ENCODE results near the gene CCNI2. TPM values are rescaled to one million over a fixed set of nuclear protein-coding genes. Genes with fewer than 3 reads are reported as not detected.

The CCNI2 gene
- polyA plus RNA-seq, 1 donor (not counting 4 experiments of a cell fraction or from before 2014, with no cell fraction given) = not detected

- DNase-seq (ENCODE audit: low read depth, low spot score) (no peak), FAIRE-seq (no peak)
- Histone ChIP-seq H3K27me3 (ENCODE audit: control insufficient read depth, extremely low read depth, insufficient read depth, low read length) (no peaks in the 10 kb centered on the region), H3K4me1 (ENCODE audit: control insufficient read depth, extremely low read depth, insufficient read depth, low read length) (no peaks in the 10 kb centered on the region), H4K20me1 (ENCODE audit: control insufficient read depth, extremely low read depth, insufficient read depth, low read length) (no peaks in the 10 kb centered on the region), H3K36me3 (ENCODE audit: control insufficient read depth in 2 of 2, extremely low read depth in 1 of 2, insufficient read depth in 2 of 2, low read length in 2 of 2) (peaks cover 32 to 35% of the 10 kb centered on the region in 2 experiments), H2AFZ (ENCODE audit: control insufficient read depth, low read length) (no peak overlapping the region), H3K9ac (ENCODE audit: control insufficient read depth, extremely low read depth, insufficient read depth, low read length) (no peak overlapping the region), H3K9me1 (ENCODE audit: control insufficient read depth, extremely low read depth, insufficient read depth, low read length) (no peaks in the 10 kb centered on the region), H3K9me3 (ENCODE audit: control insufficient read depth, low read depth, low read length) (no peaks in the 10 kb centered on the region), H3K27ac (ENCODE audit: control insufficient read depth, insufficient read depth, low read length) (no peak overlapping the region), H3K4me2 (ENCODE audit: control insufficient read depth, extremely low read depth, insufficient read depth, low read depth, low read length) (no peak overlapping the region), H3K79me2 (ENCODE audit: control insufficient read depth, insufficient read depth, low read length) (peaks cover 8% of the 10 kb centered on the region), H3K4me3 (ENCODE audit: control insufficient read depth in 2 of 3, extremely low read depth in 1 of 3, insufficient read depth in 2 of 3, low read depth in 1 of 3, low read length in 3 of 3) (no peak overlapping the region)
- dilution Hi-C loops (cut with MboI; ENCODE audit: extremely low pct_ligation_motif_present, low sequenced_read_pairs) = no loop called here
- TF ChIP-seq CTCF (optimal IDR thresholded peaks at IDR 0.05 in 1 of 3, IDR thresholded peaks at IDR 0.05 in 1 of 3, conservative IDR thresholded peaks at IDR 0.05 in 1 of 3; ENCODE audit: extremely low read depth in 1 of 3, insufficient read depth in 2 of 3, low read length in 3 of 3) (no peak), EZH2 (IDR thresholded peaks at IDR 0.05; ENCODE audit: low read length) (no peak)
Measured at GRCh38 chr5:132763181-132764036, 16.2 kb downstream of the CCNI2 start.

GRCh38 chr5:132764051-132764450, 16.8 kb downstream of the CCNI2 start:
- Histone ChIP-seq H3K9me1 (ENCODE audit: control insufficient read depth, extremely low read depth, insufficient read depth, low read length) (no peaks in the 10 kb centered on the region), H3K27me3 (ENCODE audit: control insufficient read depth, extremely low read depth, insufficient read depth, low read length) (no peaks in the 10 kb centered on the region), H3K4me3 (ENCODE audit: control insufficient read depth in 2 of 3, extremely low read depth in 1 of 3, insufficient read depth in 2 of 3, low read depth in 1 of 3, low read length in 3 of 3) (no peak overlapping the region), H4K20me1 (ENCODE audit: control insufficient read depth, extremely low read depth, insufficient read depth, low read length) (no peaks in the 10 kb centered on the region), H3K36me3 (ENCODE audit: control insufficient read depth in 2 of 2, extremely low read depth in 1 of 2, insufficient read depth in 2 of 2, low read length in 2 of 2) (peaks cover 31 to 32% of the 10 kb centered on the region in 2 experiments), H3K9me3 (ENCODE audit: control insufficient read depth, low read depth, low read length) (no peaks in the 10 kb centered on the region), H3K9ac (ENCODE audit: control insufficient read depth, extremely low read depth, insufficient read depth, low read length) (no peak overlapping the region), H3K4me2 (ENCODE audit: control insufficient read depth, extremely low read depth, insufficient read depth, low read depth, low read length) (no peak overlapping the region), H3K4me1 (ENCODE audit: control insufficient read depth, extremely low read depth, insufficient read depth, low read length) (no peaks in the 10 kb centered on the region), H2AFZ (ENCODE audit: control insufficient read depth, low read length) (no peak overlapping the region), H3K27ac (ENCODE audit: control insufficient read depth, insufficient read depth, low read length) (no peak overlapping the region), H3K79me2 (ENCODE audit: control insufficient read depth, insufficient read depth, low read length) (peaks cover 14% of the 10 kb centered on the region)
- dilution Hi-C loops (cut with MboI; ENCODE audit: extremely low pct_ligation_motif_present, low sequenced_read_pairs) = no loop called here
- no peak for FAIRE-seq
- no peak for TF ChIP-seq EZH2 (IDR thresholded peaks at IDR 0.05; ENCODE audit: low read length)
- TF ChIP-seq CTCF (optimal IDR thresholded peaks at IDR 0.05 in 1 of 3, IDR thresholded peaks at IDR 0.05 in 1 of 3, conservative IDR thresholded peaks at IDR 0.05 in 1 of 3; ENCODE audit: extremely low read depth in 1 of 3, insufficient read depth in 2 of 3, low read length in 3 of 3) = no peak
- DNase-seq (ENCODE audit: low read depth, low spot score) = no peak

All from keratinocyte (primary cell).